ENCODE results near the gene COPS3.

COPS3 gene

GRCh38 chr17:17201271-17201670 lies 79.8 kb downstream of the COPS3 start:
- H3K4me3 ChIP-seq (ENCODE audit: low read depth, low read length), result no peak overlapping the region
- no peak for TF ChIP-seq CTCF (IDR thresholded peaks at IDR 0.05; ENCODE audit: borderline replicate concordance, insufficient read depth, low read depth, low read length)

GRCh38 chr17:17200831-17201230 lies 80.2 kb downstream of the COPS3 start:
- no peak overlapping the region for H3K4me3 ChIP-seq (ENCODE audit: low read depth, low read length)
- TF ChIP-seq CTCF (IDR thresholded peaks at IDR 0.05; ENCODE audit: borderline replicate concordance, insufficient read depth, low read depth, low read length), result no peak

DNA sequence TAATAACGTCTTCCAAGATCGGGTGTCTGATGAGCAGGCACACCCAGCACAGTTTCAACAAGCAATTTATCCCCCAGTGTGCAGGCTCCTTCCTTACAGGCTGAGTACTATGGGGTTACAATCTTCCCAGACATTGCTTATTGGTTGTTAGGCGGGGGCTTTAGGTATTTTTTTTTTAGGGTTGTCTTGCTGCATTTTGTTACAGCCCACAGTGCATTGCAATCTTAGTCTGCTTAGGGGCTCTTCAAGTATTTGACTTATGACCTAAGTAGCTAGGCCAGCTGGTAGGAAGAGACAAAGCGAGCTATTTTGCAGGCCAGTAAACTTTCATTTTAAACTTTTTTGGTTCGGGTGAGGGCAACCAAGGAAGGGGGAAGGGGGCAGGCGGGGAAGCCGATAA lies 80.7 kb downstream of the COPS3 start:
- no peak overlapping the region for H3K4me3 ChIP-seq (ENCODE audit: low read depth, low read length)
- TF ChIP-seq CTCF (IDR thresholded peaks at IDR 0.05; ENCODE audit: borderline replicate concordance, insufficient read depth, low read depth, low read length), result no peak

GRCh38 chr17:17198281-17198680 lies 82.8 kb downstream of the COPS3 start:
- H3K4me3 ChIP-seq (ENCODE audit: low read depth, low read length), result no peak overlapping the region
- TF ChIP-seq CTCF (IDR thresholded peaks at IDR 0.05; ENCODE audit: borderline replicate concordance, insufficient read depth, low read depth, low read length), result no peak

- TF ChIP-seq CTCF (IDR thresholded peaks at IDR 0.05; ENCODE audit: borderline replicate concordance, insufficient read depth, low read depth, low read length), result no peak
- H3K4me3 ChIP-seq (ENCODE audit: low read depth, low read length), result no peak overlapping the region
Observed at GRCh38 chr17:17196776-17197175, 84.3 kb downstream of the COPS3 start.

All from GM12875 (cell line).